Measurements from ENCODE around the gene ARPC2. TPM values are rescaled to one million over a fixed set of nuclear protein-coding genes. Genes with fewer than 3 reads are reported as not detected.

ARPC2 gene
- total and polyA plus RNA-seq, 4 donors: 58.1 to 83.6 (median 73.7) TPM

GRCh38 chr2:218216336-218216673 is 684 bp upstream of the ARPC2 start (continued):
- TF ChIP-seq MAX (IDR thresholded peaks at IDR 0.05) (no peak), HNF4A (conservative IDR thresholded peaks at IDR 0.05) (no peak), TAF1 (conservative IDR thresholded peaks at IDR 0.05) (no peak)

GRCh38 chr2:218217360-218218267 is 625 bp downstream of the ARPC2 start:
- peak overlapping the region; percentile 74 to 96 (median 89) for H3K4me3 ChIP-seq (ENCODE audit: low read depth in 1 of 3, low read length in 3 of 3)
- H3K27ac ChIP-seq (ENCODE audit: low read depth in 1 of 2, low read length in 2 of 2): peak overlapping the region; percentile 36 to 83
- H3K27me3 ChIP-seq (ENCODE audit: control insufficient read depth in 4 of 4, insufficient read depth in 4 of 4, low read length in 3 of 4): no peaks in the 10 kb centered on the region
- TF ChIP-seq MAX (IDR thresholded peaks at IDR 0.05) (no peak), ZBTB33 (IDR thresholded peaks at IDR 0.05) (no peak)
- no peaks in the 10 kb centered on the region for H3K9me3 ChIP-seq (ENCODE audit: control insufficient read depth in 4 of 4, low read length in 3 of 4)
- peak overlapping the region; percentile 46 to 89 for H3K9ac ChIP-seq (ENCODE audit: low read depth in 1 of 2, low read length in 2 of 2)
- peaks cover 6 to 34% (median 15%) of the 10 kb centered on the region in 4 donors for H3K4me1 ChIP-seq (ENCODE audit: control insufficient read depth in 4 of 4, insufficient read depth in 4 of 4, low read length in 3 of 4)
- WGBS: 4% methylated on average over 47 of the region's 47 CpGs
- DNase-seq (ENCODE audit: low spot score): peak; percentile 54
- no peaks in the 10 kb centered on the region for H3K36me3 ChIP-seq (ENCODE audit: control insufficient read depth in 4 of 4, insufficient read depth in 3 of 4, low read depth in 1 of 4, low read length in 3 of 4)

GRCh38 chr2:218218268-218219185 is 1.5 kb downstream of the ARPC2 start:
- Histone ChIP-seq H3K9ac (ENCODE audit: low read depth in 1 of 2, low read length in 2 of 2) (peak overlapping the region; percentile 46 to 89), H3K27me3 (ENCODE audit: control insufficient read depth in 4 of 4, insufficient read depth in 4 of 4, low read length in 3 of 4) (no peaks in the 10 kb centered on the region), H3K36me3 (ENCODE audit: control insufficient read depth in 4 of 4, insufficient read depth in 3 of 4, low read depth in 1 of 4, low read length in 3 of 4) (no peaks in the 10 kb centered on the region), H3K27ac (ENCODE audit: low read depth in 1 of 2, low read length in 2 of 2) (peak overlapping the region; percentile 36 to 83), H3K9me3 (ENCODE audit: control insufficient read depth in 4 of 4, low read length in 3 of 4) (no peaks in the 10 kb centered on the region), H3K4me3 (ENCODE audit: low read depth in 1 of 3, low read length in 3 of 3) (peak overlapping the region; percentile 74 to 96 (median 89)), H3K4me1 (ENCODE audit: control insufficient read depth in 4 of 4, insufficient read depth in 4 of 4, low read length in 3 of 4) (peaks cover 6 to 34% (median 15%) of the 10 kb centered on the region in 4 donors)
- TF ChIP-seq RAD21 (IDR thresholded peaks at IDR 0.05) (no peak), TAF1 (conservative IDR thresholded peaks at IDR 0.05) (no peak), HNF4G (IDR thresholded peaks at IDR 0.05) (no peak), EGR1 (IDR thresholded peaks at IDR 0.05; ENCODE audit: low read depth in 2 of 2) (no peak), NR2F2 (IDR thresholded peaks at IDR 0.05) (no peak), REST (IDR thresholded peaks at IDR 0.05) (no peak), SP1 (IDR thresholded peaks at IDR 0.05) (no peak), GABPA (IDR thresholded peaks at IDR 0.05 in 1 of 2, conservative IDR thresholded peaks at IDR 0.05 in 1 of 2) (no peak), ATF3 (IDR thresholded peaks at IDR 0.05) (no peak), YY1 (IDR thresholded peaks at IDR 0.05) (no peak), RXRA (IDR thresholded peaks at IDR 0.05) (no peak), CTCF (IDR thresholded peaks at IDR 0.05; ENCODE audit: low read depth, low read length, missing input control) (no peak)
- 54% methylated on average over 4 of the region's 4 CpGs for WGBS
- no peak for DNase-seq (ENCODE audit: low spot score)
